Stimulated activated naive CD8-positive, alpha-beta T cell treated with anti-CD3 and anti-CD28 coated beads, Interleukin-15, Interleukin-2, amounts not matched to agents 100 ng/mL and 50 ng/mL, for 24 hours (primary cell): ENCODE results near the gene TAS2R30.

Source experiments
- H3K27ac Mint-ChIP-seq: one replicate; pipeline ENCODE4 v1.8.0; 2021; ENCODE audit warnings: mild to moderate bottlenecking, mixed read lengths
- H3K27me3 Mint-ChIP-seq: one replicate; pipeline ENCODE4 v1.8.0; 2021; ENCODE audit warnings: mixed read lengths
- H3K36me3 Mint-ChIP-seq: one replicate; pipeline ENCODE4 v1.8.0; 2021; ENCODE audit warnings: low read depth, mixed read lengths
- H3K4me1 Mint-ChIP-seq: one replicate; pipeline ENCODE4 v1.8.0; 2021; ENCODE audit warnings: low read depth, mixed read lengths
- H3K4me3 Mint-ChIP-seq: one replicate; pipeline ENCODE4 v1.8.0; 2021; ENCODE audit warnings: mild to moderate bottlenecking, mixed read lengths
- H3K9me3 Mint-ChIP-seq: one replicate; pipeline ENCODE4 v1.8.0; 2021; ENCODE audit warnings: mixed read lengths

Gene TAS2R30

DNA sequence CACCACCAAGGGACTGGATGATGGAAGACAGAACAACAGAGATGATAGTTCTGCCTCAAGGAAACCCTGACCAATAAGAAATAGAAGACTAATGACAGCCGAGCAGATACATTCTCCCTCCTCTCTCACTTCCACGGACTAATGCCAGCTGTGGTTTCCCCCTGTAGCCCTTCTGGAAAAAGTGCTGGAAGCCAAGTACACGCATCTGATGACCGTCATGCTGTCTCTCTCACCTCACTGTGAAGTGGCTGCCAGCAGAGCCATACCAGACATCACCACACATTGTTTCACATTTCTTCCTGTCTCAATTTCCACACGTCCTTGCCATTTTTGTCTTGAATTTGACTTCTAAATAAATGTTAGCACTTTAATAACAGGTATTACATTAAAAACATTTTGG lies 45.2 kb downstream of the TAS2R30 start:
- peaks cover 43% of the 10 kb centered on the region for H3K4me1 Mint-ChIP-seq
- no peak overlapping the region for H3K4me3 Mint-ChIP-seq
- H3K27me3 Mint-ChIP-seq, result no peaks in the 10 kb centered on the region
- no peaks in the 10 kb centered on the region for H3K9me3 Mint-ChIP-seq
- peaks cover 45% of the 10 kb centered on the region for H3K36me3 Mint-ChIP-seq
- no peak overlapping the region for H3K27ac Mint-ChIP-seq

DNA sequence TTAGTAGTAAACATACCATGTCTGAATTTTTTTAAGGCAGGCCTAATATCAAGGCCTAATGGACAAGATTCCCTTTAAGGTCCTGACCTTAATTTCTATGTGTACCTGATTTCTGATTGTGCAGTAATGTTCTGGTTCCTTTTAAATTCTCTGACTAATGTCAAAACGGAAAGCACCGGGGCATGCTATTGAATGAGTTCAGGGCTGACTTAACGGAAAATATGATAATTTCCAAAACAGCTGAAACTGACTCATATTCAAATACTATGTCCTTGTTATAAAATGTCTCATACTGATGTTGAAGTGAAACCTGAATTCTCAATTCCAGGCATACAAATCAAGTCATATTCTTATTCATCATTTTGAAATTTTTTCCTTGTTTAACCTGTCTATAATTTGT lies 49.0 kb downstream of the TAS2R30 start:
- Mint-ChIP-seq H3K27ac (peak overlapping the region; percentile 63), H3K9me3 (peaks cover 13% of the 10 kb centered on the region), H3K36me3 (peaks cover 44% of the 10 kb centered on the region), H3K4me1 (peaks cover 27% of the 10 kb centered on the region), H3K4me3 (peak overlapping the region; percentile 18), H3K27me3 (no peaks in the 10 kb centered on the region)
